Testis (tissue), 2 donors: ENCODE measurements around the gene LDHD.

Experiments
- POLR2A ChIP-seq: fragments of 450-650 bp; IDR thresholded peaks from one replicate; pipeline ENCODE4 v1.6.1; 2017; ENCODE audit warnings: antibody characterized with exemption, mild to moderate bottlenecking, moderate library complexity
- TF ChIP-seq, protein P1 (sequence below), 3 experiments: fragments of 450-650 bp in 2 of 3; fragments of 200-600 bp in 1 of 3; sonication (generic) in 1 of 3; IDR thresholded peaks; one replicate each; pipeline ENCODE4 v1.5.1; 2016 to 2019; ENCODE audit warnings: antibody characterized with exemption in 3 of 3, mild to moderate bottlenecking in 2 of 3, moderate library complexity in 1 of 3

DNA sequence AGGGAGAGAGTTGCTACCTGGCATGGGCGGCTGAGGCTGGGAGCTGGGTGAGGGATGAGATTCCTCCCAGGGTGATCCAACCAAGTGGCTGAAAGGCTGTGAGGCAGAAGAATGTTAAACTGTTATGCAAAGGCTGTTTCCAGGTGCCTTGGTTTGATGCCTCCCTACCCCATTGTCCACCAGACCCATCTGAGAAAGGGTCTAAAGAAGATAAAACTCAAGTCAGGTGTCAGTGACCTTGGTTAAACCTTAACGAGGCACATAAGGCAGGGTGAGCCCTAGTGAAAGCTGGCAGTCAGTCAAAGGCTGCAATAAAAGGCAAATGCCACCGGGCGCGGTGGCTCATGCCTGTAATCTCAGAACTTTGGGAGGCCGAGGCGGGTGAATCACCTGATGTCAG lies 23.8 kb downstream of the LDHD start:
- TF ChIP-seq, protein P1, sequence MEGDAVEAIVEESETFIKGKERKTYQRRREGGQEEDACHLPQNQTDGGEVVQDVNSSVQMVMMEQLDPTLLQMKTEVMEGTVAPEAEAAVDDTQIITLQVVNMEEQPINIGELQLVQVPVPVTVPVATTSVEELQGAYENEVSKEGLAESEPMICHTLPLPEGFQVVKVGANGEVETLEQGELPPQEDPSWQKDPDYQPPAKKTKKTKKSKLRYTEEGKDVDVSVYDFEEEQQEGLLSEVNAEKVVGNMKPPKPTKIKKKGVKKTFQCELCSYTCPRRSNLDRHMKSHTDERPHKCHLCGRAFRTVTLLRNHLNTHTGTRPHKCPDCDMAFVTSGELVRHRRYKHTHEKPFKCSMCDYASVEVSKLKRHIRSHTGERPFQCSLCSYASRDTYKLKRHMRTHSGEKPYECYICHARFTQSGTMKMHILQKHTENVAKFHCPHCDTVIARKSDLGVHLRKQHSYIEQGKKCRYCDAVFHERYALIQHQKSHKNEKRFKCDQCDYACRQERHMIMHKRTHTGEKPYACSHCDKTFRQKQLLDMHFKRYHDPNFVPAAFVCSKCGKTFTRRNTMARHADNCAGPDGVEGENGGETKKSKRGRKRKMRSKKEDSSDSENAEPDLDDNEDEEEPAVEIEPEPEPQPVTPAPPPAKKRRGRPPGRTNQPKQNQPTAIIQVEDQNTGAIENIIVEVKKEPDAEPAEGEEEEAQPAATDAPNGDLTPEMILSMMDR (IDR thresholded peaks at IDR 0.05): no peak
- TF ChIP-seq POLR2A: no peak
